Right lobe of liver (tissue), 4 donors: ENCODE results near the gene FAM228B.
"Not testable (repeated sequence)": the region's sequence is repeated elsewhere in the genome, so short reads cannot be mapped to it uniquely, and the experiment has no call there.

Experiments
- POLR2A ChIP-seq: fragments of 450-650 bp; IDR thresholded peaks from one replicate; pipeline ENCODE4 v1.6.1; 2017; ENCODE audit warnings: antibody characterized with exemption, mild to moderate bottlenecking
- TF ChIP-seq, protein P1 (sequence below), 4 donors: fragments of 200-600 bp in 3 of 4; fragments of 450-650 bp in 1 of 4; IDR thresholded peaks; one replicate each; pipeline versions ENCODE4 v1.5.1 to v1.8.0; 2016 to 2022; ENCODE audit warnings: antibody characterized with exemption in 4 of 4, mild to moderate bottlenecking in 2 of 4
- donor health status: DM: no; HTN: no; CAD: no.
- donor health status: DM: no; HTN: no; CAD: no.
- donor health status: DM: no; HTN: yes; CAD: no.

DNA sequence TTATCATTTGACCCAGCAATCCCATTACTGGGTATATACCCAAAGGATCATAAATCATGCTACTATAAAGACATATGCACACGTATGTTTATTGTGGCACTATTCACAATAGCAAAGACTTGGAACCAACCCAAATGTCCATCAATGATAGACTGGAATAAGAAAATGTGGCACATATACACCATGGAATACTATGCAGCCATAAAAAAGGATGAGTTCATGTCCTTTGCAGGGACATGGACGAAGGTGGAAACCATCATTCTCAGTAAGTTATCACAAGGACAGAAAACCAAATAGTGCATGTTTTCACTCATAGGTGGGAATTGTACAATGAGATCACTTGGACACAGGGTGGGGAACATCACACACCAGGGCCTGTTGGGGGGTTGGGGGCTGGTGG lies 22.5 kb upstream of the FAM228B start:
- TF ChIP-seq, protein P1, sequence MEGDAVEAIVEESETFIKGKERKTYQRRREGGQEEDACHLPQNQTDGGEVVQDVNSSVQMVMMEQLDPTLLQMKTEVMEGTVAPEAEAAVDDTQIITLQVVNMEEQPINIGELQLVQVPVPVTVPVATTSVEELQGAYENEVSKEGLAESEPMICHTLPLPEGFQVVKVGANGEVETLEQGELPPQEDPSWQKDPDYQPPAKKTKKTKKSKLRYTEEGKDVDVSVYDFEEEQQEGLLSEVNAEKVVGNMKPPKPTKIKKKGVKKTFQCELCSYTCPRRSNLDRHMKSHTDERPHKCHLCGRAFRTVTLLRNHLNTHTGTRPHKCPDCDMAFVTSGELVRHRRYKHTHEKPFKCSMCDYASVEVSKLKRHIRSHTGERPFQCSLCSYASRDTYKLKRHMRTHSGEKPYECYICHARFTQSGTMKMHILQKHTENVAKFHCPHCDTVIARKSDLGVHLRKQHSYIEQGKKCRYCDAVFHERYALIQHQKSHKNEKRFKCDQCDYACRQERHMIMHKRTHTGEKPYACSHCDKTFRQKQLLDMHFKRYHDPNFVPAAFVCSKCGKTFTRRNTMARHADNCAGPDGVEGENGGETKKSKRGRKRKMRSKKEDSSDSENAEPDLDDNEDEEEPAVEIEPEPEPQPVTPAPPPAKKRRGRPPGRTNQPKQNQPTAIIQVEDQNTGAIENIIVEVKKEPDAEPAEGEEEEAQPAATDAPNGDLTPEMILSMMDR (IDR thresholded peaks at IDR 0.05), result not testable (repeated sequence)
- TF ChIP-seq POLR2A, result not testable (repeated sequence)
